Measurements from ENCODE around the gene FYB2.

Gene FYB2

DNA sequence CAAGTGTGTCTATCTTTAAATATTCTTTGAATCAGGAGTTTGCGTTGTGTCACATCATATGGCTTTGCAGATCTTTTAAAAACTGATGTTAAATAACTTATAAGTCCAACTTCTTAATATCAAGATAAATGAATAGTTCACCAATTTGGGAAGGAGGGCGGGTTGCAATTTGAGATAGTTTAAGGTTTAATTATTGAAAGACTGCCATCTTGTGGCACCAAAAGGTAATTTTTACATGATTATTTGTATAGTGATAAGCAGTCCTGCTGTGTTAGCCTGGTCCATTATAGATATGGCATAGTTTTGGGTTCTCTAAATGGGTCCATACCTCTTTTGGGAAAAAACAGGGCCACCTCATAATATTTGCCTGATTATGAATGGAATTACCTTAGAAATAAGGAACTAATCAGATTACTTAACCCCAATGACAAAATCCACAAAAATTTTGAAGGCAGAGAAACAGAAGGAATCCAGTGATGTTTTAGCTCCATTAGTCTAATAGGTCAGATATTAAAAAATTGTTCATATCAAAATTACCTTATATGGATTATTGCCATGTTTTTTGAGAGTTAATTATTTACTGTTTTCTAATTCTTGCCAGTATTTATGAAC, 109.8 kb downstream of the FYB2 start:
- DNase-seq, result no peak

DNA sequence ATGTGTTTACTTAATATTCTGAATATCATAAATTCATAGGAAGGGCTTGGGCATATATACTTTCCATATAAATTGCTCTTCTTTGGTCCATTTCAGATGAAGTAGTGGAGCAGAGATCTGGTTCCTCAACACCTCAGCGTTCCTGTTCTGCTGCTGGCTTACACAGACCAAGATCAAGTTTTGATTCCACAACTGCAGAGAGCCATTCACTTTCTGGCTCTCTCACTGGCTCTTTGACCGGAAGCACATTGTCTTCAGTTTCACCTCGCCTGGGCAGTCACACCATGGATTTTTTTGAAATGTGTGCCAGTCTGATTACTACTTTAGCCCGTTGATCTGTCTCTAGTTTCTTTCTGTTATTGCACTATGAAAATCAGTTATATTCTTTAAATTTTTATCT, 111.8 kb downstream of the FYB2 start:
- DNase-seq, result no peak

DNA sequence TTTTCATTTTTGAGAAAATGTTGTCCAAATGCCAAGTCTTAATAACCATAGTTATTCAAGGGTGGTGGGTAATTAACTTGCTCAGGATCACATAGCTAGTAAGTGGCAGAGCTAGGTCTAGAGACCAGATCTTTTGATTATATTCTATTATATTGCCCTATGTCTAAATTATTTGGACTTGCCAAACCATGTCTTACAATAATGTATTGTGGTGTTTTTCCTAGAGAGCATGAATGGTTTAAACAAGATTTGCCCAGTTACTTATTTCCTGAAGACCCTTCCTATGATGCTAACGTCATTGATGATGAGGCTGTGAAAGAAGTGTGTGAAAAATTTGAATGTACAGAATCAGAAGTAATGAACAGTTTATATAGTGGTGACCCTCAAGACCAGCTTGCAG, 115.5 kb downstream of the FYB2 start:
- no peak for DNase-seq

DNA sequence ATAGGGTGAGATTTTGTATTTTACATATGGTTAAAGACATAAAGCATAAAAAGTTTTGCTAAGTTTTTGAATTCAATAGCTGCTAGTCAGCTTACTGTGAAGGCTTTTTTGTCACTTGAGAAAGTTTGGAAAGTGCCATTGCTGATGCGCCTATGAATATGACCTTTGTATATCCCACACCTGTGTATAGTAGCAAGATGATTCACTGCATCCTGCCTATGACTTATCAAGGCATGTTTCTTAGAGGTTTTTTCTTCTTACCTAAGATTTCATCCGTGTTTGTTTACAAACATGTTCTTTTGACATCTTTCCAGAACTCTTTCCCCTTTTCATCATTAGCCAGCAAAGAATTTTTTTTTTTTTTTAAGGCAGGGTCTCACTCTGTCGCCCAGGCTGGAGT, 122.5 kb downstream of the FYB2 start:
- DNase-seq, result no peak

DNA sequence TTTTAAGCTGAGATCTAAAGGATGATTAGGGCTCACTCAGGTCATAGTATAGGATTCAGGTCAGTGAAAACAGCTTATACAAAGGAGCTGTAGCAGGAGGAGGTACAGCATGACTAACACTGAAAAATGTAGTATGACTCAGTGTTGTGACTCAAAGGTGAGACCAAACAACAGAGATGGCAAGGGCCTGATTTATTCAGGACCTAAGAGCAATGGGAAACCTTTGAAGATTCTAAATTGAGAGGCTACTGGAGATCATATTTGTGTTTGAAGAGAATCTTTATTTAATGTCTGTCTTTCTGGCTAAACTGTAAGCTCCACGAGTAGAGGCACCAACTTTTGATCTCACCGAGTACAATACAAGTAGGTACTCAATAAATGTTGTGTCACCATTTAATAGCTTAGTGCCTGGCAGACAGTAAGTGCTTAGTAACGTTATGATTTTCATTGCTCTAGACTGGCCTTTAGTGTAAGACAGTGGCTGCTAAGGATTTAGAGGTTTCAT, 130.6 kb downstream of the FYB2 start:
- DNase-seq, result no peak

DNA sequence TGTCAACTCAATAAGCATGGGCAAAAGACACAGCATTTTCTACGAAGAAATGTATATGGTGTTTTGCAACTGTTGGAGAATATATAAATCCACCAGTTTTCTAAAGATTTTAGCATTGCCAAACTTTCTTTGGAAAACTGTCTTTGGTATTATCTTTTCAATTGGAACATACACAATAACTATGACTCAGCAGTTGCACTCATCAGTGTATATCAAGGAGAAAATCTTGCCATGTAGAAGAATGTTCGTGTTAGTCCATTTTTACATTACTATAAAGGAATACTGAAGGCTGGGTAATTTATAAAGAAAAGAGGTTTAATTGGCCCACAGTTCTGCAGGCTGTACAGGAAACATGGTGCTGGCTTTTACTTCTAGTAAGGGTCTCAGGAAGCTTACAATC, 133.0 kb downstream of the FYB2 start:
- no peak for DNase-seq

DNA sequence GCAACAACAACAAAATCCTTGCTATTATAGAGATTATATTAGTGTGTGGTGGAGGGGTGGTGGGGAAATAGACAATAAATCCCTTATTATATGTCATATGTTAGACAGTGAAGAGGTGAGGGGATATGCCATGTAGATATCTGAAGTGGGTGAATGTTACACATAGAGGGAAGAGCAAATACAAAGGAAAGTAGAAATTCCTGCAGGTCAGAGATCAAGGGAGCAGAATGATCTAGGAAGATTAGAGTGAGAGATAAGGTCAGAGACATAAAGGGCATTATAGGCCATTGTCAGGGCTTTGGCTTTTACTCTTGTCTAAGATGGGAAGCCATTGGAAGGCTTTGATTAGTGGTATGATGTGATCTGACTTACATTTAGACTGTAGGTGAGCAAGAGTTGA, 135.6 kb downstream of the FYB2 start:
- DNase-seq, result no peak

DNA sequence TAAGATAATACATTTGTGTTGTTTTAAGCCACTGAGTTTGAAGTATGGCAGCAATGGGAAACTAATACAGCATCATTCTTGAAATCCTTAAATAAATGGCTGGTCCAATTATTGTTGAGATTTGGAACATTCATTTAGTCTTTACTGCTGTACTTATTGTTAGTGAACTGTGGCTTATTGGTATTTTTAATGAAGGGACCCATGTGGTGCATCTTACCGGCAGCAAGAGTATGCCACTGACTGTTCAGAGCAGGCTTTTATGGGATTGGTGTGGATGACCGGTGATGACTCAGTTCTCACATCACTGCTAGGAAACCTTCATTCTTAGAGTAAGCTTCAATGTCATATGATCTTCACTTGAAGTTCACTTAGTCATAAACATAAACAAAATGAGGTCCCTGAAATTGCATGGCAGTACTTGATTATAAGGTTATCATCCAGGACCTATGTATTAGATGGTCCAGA, 142.6 kb downstream of the FYB2 start:
- no peak for DNase-seq

DNA sequence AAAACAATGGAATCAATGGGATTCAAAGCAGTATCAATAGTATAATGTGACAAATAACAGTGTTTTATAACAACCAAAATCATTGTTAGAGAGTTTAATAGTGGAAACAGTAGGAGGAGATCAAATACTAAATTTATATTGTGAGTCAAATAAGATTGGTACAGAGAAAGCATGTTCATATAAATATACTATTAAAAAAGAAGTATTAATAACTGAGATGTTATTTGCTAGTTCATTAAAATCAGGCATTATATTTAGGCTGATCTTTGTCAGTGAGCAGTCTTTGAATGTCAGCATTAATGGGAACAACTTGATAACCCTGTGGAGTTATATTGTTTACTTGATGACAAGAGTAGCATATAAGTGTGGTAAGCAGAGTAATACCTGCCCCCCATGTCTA, 143.4 kb downstream of the FYB2 start:
- no peak for DNase-seq

DNA sequence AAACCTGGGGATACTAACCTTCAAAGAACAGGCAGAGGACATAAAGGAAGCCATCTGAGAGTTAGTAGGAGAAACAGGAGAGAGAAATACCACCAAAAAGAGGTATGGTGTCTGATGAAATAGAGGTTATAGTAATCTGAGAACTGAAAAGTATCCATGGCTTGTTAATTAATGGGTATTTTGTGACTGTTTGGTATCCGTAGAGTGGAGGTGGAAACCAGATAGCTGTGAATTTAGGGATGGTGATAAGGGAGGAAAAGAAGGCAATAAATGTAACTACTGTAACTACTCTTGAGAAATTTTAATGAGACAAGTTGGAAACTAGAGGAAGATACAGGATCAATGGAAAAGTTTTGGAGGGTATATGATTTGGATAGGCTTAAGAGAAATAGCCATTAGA, 146.6 kb downstream of the FYB2 start:
- DNase-seq, result no peak

DNA sequence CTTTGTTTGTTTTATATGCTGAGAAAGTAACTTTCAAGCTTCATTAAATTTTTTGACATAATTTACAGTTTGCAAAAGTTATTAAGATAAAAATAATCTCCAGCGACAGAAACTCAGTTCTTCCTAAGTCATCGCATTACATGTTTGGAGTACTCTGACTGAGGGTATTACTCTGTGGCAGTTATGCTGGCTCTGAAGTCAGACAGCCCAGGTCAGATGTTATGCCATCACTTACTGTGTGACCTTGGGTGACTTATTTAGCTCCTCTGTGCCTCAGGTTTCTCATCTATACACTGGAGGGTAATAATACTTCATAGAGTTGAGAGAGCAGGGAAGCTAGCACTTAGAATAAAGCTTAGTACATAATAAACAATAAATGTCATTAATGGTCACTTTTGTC, 147.7 kb downstream of the FYB2 start:
- no peak for DNase-seq

DNA sequence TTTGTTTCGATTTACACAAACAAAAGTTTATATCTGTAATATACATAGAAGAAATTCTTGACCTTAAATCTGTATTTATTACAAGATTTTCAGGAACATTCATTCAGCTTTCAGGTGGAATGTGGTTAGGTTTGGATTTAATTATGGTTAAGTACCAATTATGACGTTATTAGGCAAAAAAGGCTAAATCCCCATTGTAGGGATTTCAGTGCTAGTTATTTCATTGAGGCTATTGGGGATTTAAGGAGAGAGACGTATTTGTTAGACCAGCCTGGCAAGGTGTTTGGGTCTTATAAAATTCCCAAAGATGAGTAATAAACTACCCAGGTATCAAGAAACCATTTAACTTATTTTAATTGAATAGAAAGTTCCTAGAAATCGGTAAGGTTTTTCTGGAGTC, 148.1 kb downstream of the FYB2 start:
- DNase-seq, result no peak

DNA sequence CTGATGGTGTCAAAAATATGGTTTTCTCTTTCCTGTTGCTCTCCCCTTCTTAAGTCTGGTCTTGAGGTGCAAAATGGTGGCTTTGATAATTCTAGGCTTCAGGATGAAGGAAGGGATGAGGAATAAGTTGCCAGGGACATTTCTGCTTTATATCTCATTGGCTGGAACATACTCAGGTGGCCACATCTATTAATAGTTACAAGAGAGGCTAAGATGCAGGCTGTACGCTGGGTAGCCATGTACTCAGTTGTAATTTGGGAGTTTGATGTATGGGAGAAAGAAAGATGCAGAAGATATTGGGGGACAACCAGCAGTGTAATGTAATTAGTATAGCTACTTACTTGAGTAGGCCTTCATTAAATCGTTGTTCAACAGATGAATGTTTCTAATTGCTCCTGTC, 148.9 kb downstream of the FYB2 start:
- no peak for DNase-seq

All from effector CD8-positive, alpha-beta T cell (primary cell).